Rectal smooth muscle tissue (tissue), 1 donor: ENCODE data around the gene EML2.

Source experiments
- H3K27ac ChIP-seq: one replicate; pipeline ENCODE4 v1.7.0; 2013; ENCODE audit warnings: low read depth, low read length, inconsistent platforms
- H3K27me3 ChIP-seq: one replicate; pipeline ENCODE4 v1.7.0; 2013; ENCODE audit warnings: low read length; ENCODE audit not compliant: control insufficient read depth, insufficient read depth
- H3K36me3 ChIP-seq: one replicate; pipeline ENCODE4 v1.7.0; 2013; ENCODE audit warnings: low read length; ENCODE audit not compliant: control insufficient read depth, insufficient read depth
- H3K4me1 ChIP-seq: one replicate; pipeline ENCODE4 v1.7.0; 2013; ENCODE audit warnings: low read length; ENCODE audit not compliant: control insufficient read depth, insufficient read depth
- H3K4me3 ChIP-seq: one replicate; pipeline ENCODE4 v1.7.0; 2013; ENCODE audit warnings: low read length
- H3K9ac ChIP-seq: one replicate; pipeline ENCODE4 v1.7.0; 2013; ENCODE audit warnings: low read length

EML2 gene

GRCh38 chr19:45585158-45585577, 54.0 kb downstream of the EML2 start:
- Histone ChIP-seq H3K36me3 (peaks cover 6% of the 10 kb centered on the region), H3K4me1 (no peaks in the 10 kb centered on the region), H3K27me3 (no peaks in the 10 kb centered on the region), H3K4me3 (peak overlapping the region; percentile 73), H3K9ac (peak overlapping the region; percentile 61), H3K27ac (peak overlapping the region; percentile 100)

DNA sequence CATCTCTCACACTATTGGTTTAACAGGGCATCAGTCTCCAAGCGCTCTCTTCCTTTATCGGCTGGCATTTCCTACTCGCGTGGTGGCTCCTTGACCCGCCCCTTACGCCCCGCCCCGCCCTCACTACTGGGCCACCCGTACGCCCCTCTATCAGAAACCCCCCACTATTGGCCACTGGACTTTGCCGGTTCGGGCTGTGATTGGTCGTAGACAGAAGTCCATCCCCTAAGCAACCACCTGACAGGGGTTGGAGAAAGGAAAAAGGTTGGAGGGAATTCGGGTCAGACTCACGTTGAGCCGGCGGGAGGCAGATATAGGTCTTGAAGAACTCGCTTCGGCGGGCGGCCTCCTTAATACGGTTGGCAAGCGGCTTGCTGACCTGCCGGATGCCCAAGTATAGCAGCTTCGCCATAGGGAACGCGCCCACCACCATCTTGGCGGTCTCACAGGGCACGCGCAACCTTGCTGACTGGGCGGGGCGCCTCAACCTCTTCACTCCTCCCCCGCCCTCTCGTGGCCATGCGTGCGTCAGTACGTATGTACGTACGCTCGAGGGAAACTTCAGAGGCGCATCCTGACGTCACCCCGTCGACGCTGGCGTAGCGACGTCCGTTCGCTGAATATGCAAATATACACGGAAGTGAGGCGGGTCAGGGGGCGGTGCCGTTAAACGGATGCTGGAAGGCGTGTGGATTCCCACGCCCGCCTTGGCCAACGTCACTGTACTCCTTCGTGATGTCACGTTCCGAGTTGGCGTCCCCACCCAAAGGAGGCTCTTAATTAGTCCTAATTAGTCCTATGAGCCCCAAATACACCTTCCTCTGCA, 54.7 kb downstream of the EML2 start, which contains the start of gene OPA3:
OPA3 (minus strand) TSS at position 471 of the 826 bp plus-strand sequence; CDS start at position 433, 38 bp downstream.
- Histone ChIP-seq H3K27ac (peak within 1 kb of the TSS; percentile 100), H3K9ac (peak within 1 kb of the TSS; percentile 83), H3K27me3 (no peaks in the 10 kb centered on the region), H3K4me3 (peak within 1 kb of the TSS; percentile 90), H3K4me1 (no peaks in the 10 kb centered on the region), H3K36me3 (peaks cover 6% of the 10 kb centered on the region)

DNA sequence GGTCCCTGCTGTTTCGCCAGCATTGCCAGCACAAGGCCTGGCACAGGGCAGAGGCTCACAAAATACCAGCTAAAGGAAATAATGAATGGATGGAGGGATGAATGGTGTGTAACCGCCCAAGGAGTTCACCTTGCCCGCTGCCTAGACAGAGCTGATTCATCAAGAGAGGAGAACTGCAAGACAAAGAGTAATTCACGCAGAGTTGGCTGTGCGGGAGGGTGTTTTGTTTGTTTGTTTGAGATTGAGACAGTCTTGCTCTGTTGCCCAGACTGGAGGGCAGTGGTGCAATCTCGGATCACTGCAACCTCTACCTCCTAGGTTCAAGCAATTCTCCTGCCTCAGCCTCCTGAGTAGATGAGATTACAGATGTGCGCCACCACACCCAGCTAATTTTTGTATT, 57.6 kb downstream of the EML2 start:
- H3K36me3 ChIP-seq = peaks cover 6% of the 10 kb centered on the region
- no peak overlapping the region for H3K9ac ChIP-seq
- H3K4me3 ChIP-seq = no peak overlapping the region
- H3K27ac ChIP-seq = no peak overlapping the region
- no peaks in the 10 kb centered on the region for H3K27me3 ChIP-seq
- H3K4me1 ChIP-seq = peaks cover 10% of the 10 kb centered on the region

- no peak overlapping the region for H3K9ac ChIP-seq
- H3K27me3 ChIP-seq = no peaks in the 10 kb centered on the region
- H3K4me1 ChIP-seq = peaks cover 11% of the 10 kb centered on the region
- H3K4me3 ChIP-seq = no peak overlapping the region
- no peak overlapping the region for H3K27ac ChIP-seq
- peaks cover 6% of the 10 kb centered on the region for H3K36me3 ChIP-seq
Observed at GRCh38 chr19:45578861-45579260, 60.3 kb downstream of the EML2 start.

- Histone ChIP-seq H3K4me3 (no peak overlapping the region), H3K36me3 (peaks cover 6% of the 10 kb centered on the region), H3K9ac (no peak overlapping the region), H3K27ac (peak overlapping the region; percentile 62), H3K4me1 (peaks cover 11% of the 10 kb centered on the region), H3K27me3 (no peaks in the 10 kb centered on the region)
Observed at GRCh38 chr19:45577111-45577905, 61.9 kb downstream of the EML2 start.

- H3K27me3 ChIP-seq = no peaks in the 10 kb centered on the region
- H3K27ac ChIP-seq = peak overlapping the region; percentile 62
- peaks cover 6% of the 10 kb centered on the region for H3K36me3 ChIP-seq
- H3K4me1 ChIP-seq = peaks cover 11% of the 10 kb centered on the region
- no peak overlapping the region for H3K9ac ChIP-seq
- no peak overlapping the region for H3K4me3 ChIP-seq
Observed at GRCh38 chr19:45576682-45577081, 62.5 kb downstream of the EML2 start.

GRCh38 chr19:45575216-45575615, 64.0 kb downstream of the EML2 start:
- Histone ChIP-seq H3K36me3 (no peaks in the 10 kb centered on the region), H3K4me1 (peaks cover 11% of the 10 kb centered on the region), H3K27ac (no peak overlapping the region), H3K4me3 (no peak overlapping the region), H3K9ac (no peak overlapping the region), H3K27me3 (no peaks in the 10 kb centered on the region)

DNA sequence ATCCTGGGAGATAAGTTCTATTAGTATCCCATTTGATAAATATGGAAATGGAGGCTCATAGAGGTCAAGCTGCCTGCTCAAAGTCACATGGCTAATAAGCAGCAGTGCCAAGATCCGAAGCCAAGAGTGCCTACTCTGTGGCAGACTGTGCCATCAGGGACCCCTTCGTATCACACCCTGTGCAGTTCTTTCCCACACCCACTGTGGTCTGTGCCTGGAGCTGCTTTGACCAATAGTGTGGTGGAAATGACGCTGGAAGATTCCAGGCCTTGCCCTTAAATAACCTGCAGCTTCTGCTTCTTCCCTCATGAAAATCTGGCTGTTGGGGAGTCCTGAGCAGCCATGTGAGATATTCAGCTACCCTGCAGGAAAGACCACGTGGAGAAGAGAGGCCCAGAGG, 64.7 kb downstream of the EML2 start:
- H3K9ac ChIP-seq = no peak overlapping the region
- no peaks in the 10 kb centered on the region for H3K36me3 ChIP-seq
- H3K27ac ChIP-seq = no peak overlapping the region
- no peak overlapping the region for H3K4me3 ChIP-seq
- peaks cover 11% of the 10 kb centered on the region for H3K4me1 ChIP-seq
- H3K27me3 ChIP-seq = no peaks in the 10 kb centered on the region

GRCh38 chr19:45571457-45572220, 67.6 kb downstream of the EML2 start:
- H3K9ac ChIP-seq = no peak overlapping the region
- H3K27me3 ChIP-seq = no peaks in the 10 kb centered on the region
- H3K27ac ChIP-seq = no peak overlapping the region
- H3K4me3 ChIP-seq = no peak overlapping the region
- no peaks in the 10 kb centered on the region for H3K36me3 ChIP-seq
- H3K4me1 ChIP-seq = peaks cover 1% of the 10 kb centered on the region

DNA sequence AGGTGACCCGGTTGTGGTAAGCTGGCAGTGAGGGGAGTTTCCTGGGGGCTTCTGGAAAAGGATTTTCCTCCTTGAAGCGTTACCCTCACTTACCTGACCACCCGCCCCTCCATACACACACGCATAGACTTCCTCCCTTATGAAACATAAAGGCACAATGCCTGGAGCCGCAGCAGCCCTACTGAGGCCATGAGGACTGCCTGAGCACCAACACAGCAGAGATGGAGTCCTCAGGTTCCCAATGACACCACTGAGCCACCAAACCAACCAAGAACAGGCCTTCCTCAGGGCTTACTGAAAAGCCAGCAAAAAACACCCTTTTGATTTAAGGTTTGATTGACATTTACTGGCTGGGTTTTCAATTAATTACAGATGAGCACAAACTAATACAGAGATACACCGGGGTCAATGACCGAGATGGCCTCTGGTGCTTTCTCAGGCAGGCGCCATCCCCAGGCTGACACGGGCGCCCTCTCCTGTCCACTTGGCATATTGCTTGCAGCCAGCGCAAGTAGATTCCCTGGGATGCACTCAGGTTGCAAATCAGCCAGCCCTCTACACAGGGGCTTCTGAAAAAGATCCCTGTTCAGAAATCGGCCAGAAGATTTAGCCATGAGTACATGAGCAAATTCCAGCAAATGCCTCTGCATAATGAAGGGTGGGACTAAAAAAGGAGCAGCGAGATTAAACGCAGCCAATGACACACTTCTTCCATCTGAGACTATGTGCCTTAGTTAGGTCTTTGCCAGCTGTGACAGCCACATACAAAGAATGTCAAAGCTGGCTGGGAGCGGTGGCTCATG, 69.4 kb downstream of the EML2 start:
- Histone ChIP-seq H3K27me3 (no peaks in the 10 kb centered on the region), H3K36me3 (no peaks in the 10 kb centered on the region), H3K9ac (no peak overlapping the region), H3K4me1 (no peaks in the 10 kb centered on the region), H3K4me3 (no peak overlapping the region), H3K27ac (no peak overlapping the region)

DNA sequence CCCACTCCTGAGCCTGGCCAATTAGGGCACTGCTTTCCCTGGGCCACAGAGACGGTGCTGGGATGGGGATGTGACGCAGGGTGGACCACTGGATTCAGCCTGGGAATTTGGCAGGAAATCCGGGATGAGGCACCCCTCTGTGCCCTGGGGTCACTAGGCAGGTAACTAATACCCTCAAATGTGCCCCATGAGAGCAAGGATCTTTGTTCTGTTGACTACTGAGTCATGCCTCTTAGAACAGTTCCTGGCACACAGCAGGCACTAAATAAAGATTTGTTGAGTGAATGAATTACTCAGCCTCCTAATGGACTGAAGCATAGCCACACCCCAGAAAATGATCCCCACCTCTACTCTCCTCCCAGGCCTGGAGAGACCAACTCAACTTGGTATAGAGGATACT, 70.5 kb downstream of the EML2 start:
- no peaks in the 10 kb centered on the region for H3K4me1 ChIP-seq
- no peaks in the 10 kb centered on the region for H3K27me3 ChIP-seq
- H3K36me3 ChIP-seq = no peaks in the 10 kb centered on the region
- H3K27ac ChIP-seq = no peak overlapping the region
- H3K4me3 ChIP-seq = no peak overlapping the region
- H3K9ac ChIP-seq = no peak overlapping the region
